Retinal pigment epithelial cell (primary cell): ENCODE data around the gene LYAR.

Source experiments
- DNase-seq: peaks from one replicate; pipeline ENCODE4 v3.0.0-alpha.2; 2010; ENCODE audit warnings: low read depth
- H3K4me3 ChIP-seq: 2 replicates; pipeline ENCODE4 v1.5.1; 2011; ENCODE audit warnings: mild to moderate bottlenecking, low read length, control low read depth, moderate library complexity
- CTCF ChIP-seq: conservative IDR thresholded peaks from 2 replicates; pipeline ENCODE4 v1.5.1; 2011; ENCODE audit warnings: low read depth, low read length, control low read depth, inconsistent platforms

Gene LYAR

DNA sequence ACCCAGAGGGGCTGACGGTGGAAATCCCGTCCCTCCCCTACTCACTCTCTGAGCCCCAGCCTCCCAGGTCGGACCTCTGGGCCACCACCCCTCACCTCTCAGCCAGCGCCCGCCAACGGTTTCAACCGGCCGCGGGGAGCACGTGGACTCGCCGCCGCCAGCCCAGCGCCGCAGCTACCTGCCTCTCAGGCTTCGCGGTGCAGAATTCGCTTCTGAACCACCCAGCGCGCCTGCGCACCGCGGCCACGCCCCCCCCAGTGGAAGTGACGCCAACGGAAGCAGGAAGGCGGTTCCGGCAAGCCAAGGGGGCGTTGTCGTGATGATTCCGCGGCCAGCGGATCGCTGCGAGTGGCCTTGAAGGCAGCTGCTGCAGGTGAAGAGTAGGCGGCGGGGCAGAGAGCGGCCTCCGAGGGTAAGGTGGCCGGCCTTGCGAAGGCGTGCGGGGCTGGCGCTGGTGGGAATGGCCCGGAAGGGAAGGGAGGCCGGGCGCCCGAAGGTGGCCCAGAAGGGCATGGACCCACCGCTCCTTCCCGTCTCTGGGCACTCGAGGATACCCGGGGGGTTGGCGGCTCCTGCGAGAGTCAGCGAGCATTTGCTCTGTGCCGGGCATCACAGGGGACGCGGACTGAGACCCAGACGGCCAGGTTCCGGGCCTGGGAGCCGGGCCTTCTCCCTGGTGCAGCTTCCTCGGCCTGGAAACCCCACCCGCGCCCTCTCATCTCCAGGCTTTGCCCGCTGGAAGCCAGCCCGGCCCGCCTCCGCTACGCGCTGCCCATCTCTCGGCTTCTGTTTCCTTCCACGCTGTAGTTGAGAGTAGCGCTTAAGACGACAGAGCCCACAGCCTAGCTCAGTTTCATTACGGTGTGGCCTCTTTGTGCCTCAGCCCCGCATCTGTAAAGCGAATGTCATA lies at the start of gene LYAR, which contains the start of gene ZBTB49:
Gene LYAR (minus strand): TSS at position 214 of the 910 bp plus-strand sequence. CDS start 6,412 bp downstream, outside the sequence.
Gene ZBTB49 (plus strand): TSS at position 311 of the 910 bp plus-strand sequence. CDS start 9,695 bp downstream, outside the sequence.
- TF ChIP-seq CTCF = no peak
- H3K4me3 ChIP-seq = peak within 1 kb of the TSS; percentile 92
- peak; percentile 60 for DNase-seq

- peak; percentile 56 for DNase-seq
- TF ChIP-seq CTCF = no peak
- peak overlapping the region; percentile 19 for H3K4me3 ChIP-seq
Observed at GRCh38 chr4:4339504-4340085, 49.6 kb upstream of the LYAR start.

DNA sequence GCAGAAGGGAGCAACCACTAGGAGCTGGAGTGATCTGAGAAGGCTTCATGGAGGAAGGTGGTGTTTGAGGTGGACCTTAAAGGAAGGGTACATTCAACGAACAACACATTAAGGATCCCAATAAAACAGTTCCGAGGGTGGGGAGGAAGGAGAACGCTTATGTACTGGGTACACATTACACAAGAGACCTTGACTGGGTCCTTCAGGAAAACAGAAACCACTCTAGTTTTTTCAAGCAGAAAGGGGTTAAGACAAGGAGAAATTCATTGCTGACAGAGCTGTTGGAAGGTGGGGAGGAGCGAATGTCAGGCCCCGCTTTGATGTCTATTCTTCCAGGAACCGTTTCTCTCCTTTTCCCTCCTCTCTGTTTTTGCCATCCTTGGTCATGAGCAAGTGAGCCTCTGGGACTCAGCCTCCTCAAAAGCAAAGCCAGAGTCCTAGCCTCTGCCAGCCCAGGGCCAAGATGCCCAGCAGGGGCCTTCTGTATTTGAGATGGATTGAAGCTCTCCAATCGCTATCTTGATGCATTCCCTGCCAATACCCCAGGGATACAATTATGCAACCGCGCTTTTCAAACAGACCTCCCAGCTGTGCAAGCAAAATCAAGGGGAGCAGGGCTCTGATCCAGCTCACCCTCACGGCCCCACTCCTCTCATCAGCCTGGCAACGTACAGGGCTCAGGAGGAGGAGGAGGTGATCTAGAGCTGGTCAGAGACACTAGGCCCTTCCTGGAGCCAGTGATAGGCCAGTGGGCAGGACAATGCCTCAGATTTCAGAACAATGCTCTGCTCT lies 48.5 kb upstream of the LYAR start:
- H3K4me3 ChIP-seq = no peak overlapping the region
- TF ChIP-seq CTCF = no peak
- DNase-seq = no peak

DNA sequence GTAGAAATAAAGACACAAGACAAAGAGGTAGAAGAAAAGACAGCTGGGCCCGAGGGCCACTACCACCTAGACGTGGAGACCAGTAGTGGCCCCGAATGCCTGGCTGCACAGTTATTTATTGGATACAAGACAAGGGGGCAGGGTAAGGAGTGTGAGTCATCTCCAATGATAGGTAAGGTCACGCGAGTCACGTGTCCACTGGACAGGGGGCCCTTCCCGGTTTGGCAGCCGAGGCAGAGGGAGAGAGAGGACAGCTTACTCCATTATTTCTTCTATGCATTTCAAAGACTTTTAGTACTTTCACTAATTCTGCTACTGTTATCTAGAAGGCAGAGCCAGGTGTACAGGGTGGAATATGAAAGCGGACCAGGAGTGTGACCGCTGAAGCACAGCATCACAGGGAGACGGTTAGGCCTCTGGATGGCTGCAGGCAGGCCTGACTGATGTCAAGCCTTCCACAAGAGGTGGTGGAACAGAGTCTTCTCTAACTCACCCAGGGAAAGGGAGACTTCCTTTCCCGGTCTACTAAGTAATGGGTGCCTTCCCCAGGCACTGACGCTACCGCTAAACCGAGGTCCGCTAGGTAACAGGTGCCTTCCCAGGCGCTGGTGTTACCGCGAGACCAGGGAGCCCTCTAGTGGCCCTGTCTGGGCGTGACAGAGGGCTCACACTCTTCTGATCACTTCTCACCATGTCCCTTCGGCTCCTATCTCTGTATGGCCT lies 45.0 kb upstream of the LYAR start:
- H3K4me3 ChIP-seq = no peak overlapping the region
- TF ChIP-seq CTCF = peak; percentile 85
- DNase-seq = no peak

GRCh38 chr4:4333265-4333706 lies 43.3 kb upstream of the LYAR start:
- H3K4me3 ChIP-seq = no peak overlapping the region
- TF ChIP-seq CTCF = no peak
- no peak for DNase-seq

GRCh38 chr4:4332529-4332928 lies 42.6 kb upstream of the LYAR start:
- DNase-seq = no peak
- TF ChIP-seq CTCF = no peak
- no peak overlapping the region for H3K4me3 ChIP-seq
